ENCODE results near the gene TAMALIN.
A peak's percentile ranks its signal among the peaks of the same experiment; 100 is the strongest.
"Not testable (repeated sequence)": the region's sequence is repeated elsewhere in the genome, so short reads cannot be mapped to it uniquely, and the experiment has no call there.

The TAMALIN gene

GRCh38 chr12:52006726-52007157, at the start of gene TAMALIN:
TSS of gene TAMALIN (plus strand) at chr12:52006946. CDS start at chr12:52007020, 74 bp downstream.
- DNase-seq, result peak in 8 of 10 donors; percentile 40 to 94 (median 67)
- intact Hi-C loops (cut with DNase I), result no loop called here

GRCh38 chr12:51958542-51958941, 48.2 kb upstream of the TAMALIN start:
- no peak for DNase-seq
- intact Hi-C loops (cut with DNase I), result no loop called here

GRCh38 chr12:51959211-51959610, 47.5 kb upstream of the TAMALIN start:
- intact Hi-C loops (cut with DNase I), result no loop called here
- DNase-seq, result no peak

DNA sequence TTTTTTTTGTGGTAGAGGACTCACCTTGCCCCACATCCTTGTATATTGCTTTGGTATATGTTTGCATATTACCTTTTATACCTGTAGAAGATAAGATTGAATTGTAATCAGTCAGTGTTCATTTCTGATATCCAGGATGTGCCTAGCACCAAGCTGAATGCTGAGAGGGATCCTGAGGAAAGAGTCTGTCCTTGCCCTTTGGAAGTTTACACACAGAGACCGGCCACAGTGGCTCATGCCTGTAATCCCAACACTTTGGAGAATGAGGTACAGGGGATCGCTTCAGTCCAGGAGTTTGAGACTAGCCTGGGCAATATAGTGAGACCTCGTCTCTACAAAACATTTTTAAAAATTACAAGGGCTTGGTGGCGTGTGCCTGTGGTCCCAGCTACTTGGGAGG, 46.8 kb upstream of the TAMALIN start:
- intact Hi-C loops (cut with DNase I), result no loop called here

DNA sequence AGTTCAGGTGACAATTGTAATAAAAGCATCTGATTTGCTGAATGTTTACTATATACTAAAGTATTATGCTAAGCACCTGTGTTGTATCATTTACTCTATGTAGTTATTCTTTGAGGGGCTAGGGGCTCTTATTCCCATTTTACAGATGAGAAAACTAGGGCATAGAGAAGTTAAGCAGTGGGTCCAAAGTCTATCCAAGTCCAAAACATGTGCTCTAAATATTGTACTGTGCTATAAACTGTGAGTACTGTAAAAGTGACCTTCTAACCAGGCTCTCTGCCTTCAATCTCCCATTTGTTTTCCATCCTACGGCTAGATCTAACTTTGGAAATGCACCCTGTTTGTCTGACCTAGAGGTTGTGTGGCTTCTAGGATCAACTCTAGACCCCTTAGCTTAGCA, 46.3 kb upstream of the TAMALIN start:
- intact Hi-C loops (cut with DNase I), result no loop called here
- no peak for DNase-seq

More for the DNA sequence above, 46.8 kb upstream of the TAMALIN start:
- no peak for DNase-seq

- intact Hi-C loops (cut with DNase I), result no loop called here
- no peak for DNase-seq
These were observed 45.9 kb upstream of the TAMALIN start for GRCh38 chr12:51960890-51961289.

DNA sequence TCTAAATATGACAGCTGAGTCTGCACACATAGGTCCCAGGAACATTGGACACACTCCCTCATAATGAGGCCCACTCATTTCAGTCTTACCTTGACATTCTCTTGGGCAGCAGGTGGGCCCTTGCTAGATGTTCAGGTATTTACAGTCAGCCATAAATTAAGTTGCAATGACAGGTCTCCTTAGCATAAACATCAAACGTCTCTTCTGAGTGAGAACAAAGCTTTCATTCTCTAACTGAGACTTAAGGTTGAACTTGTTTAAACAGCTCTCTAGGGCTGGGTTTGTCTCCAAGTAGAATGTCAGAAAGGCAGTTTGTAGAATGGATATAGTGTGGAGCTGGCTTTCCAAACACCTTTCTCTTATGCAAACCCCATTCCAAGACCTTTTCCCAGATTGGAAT, 44.9 kb upstream of the TAMALIN start:
- DNase-seq, result no peak
- intact Hi-C loops (cut with DNase I), result no loop called here

GRCh38 chr12:51962737-51963136, 44.0 kb upstream of the TAMALIN start:
- DNase-seq, result no peak
- intact Hi-C loops (cut with DNase I), result no loop called here

GRCh38 chr12:51963477-51963876, 43.3 kb upstream of the TAMALIN start:
- intact Hi-C loops (cut with DNase I), result no loop called here
- no peak for DNase-seq

GRCh38 chr12:51969643-51970042, 37.1 kb upstream of the TAMALIN start:
- intact Hi-C loops (cut with DNase I), result no loop called here
- no peak for DNase-seq

GRCh38 chr12:51970904-51971646, 35.7 kb upstream of the TAMALIN start:
- no peak for DNase-seq
- intact Hi-C loops (cut with DNase I), result no loop called here

- intact Hi-C loops (cut with DNase I), result no loop called here
- DNase-seq, result no peak
These were observed 34.9 kb upstream of the TAMALIN start for GRCh38 chr12:51971679-51972421.

- intact Hi-C loops (cut with DNase I), result no loop called here
These were observed 34.3 kb upstream of the TAMALIN start for GRCh38 chr12:51972422-51972812.

GRCh38 chr12:51972849-51973273, 33.9 kb upstream of the TAMALIN start:
- intact Hi-C loops (cut with DNase I), result no loop called here
- DNase-seq, result peak in 3 of 10 donors; percentile 27 to 75 (median 30)

More at GRCh38 chr12:51972422-51972812, 34.3 kb upstream of the TAMALIN start:
- no peak for DNase-seq

GRCh38 chr12:51973560-51973959, 33.2 kb upstream of the TAMALIN start:
- DNase-seq, result peak in 1 of 10 donors; percentile 20
- intact Hi-C loops (cut with DNase I), result no loop called here

GRCh38 chr12:51974646-51975045, 32.1 kb upstream of the TAMALIN start:
- DNase-seq, result peak in 1 of 10 donors; percentile 69
- intact Hi-C loops (cut with DNase I), result no loop called here

- intact Hi-C loops (cut with DNase I), result no loop called here
- peak in 2 of 10 donors; percentile 44 to 72 for DNase-seq
These were observed 31.6 kb upstream of the TAMALIN start for GRCh38 chr12:51975196-51975595.

DNA sequence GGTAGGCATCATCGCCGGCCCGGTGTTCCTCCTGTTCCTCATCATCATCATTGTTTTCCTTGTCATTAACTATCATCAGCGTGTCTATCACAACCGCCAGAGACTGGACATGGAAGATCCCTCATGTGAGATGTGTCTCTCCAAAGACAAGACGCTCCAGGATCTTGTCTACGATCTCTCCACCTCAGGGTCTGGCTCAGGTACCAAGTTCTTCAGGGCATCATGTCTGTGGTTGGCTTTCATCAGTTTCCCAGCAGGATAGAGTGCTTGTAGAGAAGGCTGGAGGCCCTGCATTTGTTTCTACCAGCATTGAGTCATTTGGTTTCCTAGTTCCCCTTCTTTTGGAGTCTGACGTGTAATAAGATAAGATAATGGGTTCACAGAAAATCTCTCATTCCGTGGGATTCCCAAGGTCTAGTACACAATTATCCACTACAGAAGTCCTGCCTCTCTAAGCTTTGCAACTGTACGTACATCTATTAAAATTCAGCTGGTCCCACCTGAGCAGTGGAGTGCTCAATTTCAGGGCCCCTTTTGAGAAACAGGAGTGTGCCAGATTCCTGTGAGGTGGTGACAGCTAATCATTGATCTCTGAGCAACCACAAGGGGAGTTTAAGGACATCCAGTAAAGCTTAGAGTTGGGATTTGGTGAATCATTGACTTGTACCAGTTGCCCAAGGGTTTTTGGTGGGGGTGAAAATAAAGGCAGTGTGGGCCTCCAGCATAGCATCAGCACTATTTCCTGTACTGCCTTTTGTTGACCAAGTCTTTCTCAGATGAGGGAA, 30.2 kb upstream of the TAMALIN start:
- intact Hi-C loops (cut with DNase I), result no loop called here
- DNase-seq, result no peak

- intact Hi-C loops (cut with DNase I), result no loop called here
- DNase-seq, result peak in 1 of 10 donors; percentile 61
These were observed 29.4 kb upstream of the TAMALIN start for GRCh38 chr12:51977320-51977753.

GRCh38 chr12:51979306-51979705, 27.4 kb upstream of the TAMALIN start:
- intact Hi-C loops (cut with DNase I); DNase-seq: not testable (repeated sequence)
